Measurements from ENCODE around the gene ACADS. TPM values are rescaled to one million over a fixed set of nuclear protein-coding genes. Genes with fewer than 3 reads are reported as not detected.

The ACADS gene
- total RNA-seq, 1 donor from 2014 or later, result 20.9 TPM

DNA sequence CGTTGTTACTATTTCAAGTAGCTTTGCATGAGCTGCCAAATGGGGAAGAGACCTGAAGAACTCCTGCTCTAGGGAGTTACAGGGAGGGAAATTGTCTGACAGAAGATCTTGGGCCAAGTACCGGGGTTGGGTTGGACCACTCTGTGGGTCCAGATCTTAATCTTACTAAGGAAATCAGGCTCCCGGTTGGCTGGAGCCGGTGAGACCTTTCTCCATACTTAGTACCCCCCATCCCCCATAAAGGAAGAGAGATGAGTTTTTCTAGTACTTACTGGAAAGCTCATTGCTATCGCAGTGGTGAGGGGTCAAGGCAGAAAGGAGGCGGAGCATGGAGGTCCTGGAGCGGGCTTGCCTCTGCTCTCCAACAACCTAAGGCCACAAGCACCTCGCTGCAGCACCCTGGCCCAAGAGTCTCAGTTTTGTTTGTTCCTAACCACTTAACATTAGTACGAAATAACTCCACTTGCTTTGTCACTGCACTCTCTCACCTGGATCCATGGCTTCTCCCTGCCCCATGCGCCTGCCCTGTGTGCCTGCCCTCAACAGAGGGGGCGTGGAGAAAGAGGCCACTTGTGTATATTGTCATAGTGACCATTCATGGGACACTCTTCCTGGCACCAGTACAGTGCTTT lies 22.2 kb upstream of the ACADS start:
- H3K36me3 ChIP-seq, result peaks cover 29% of the 10 kb centered on the region
- DNase-seq (peak; percentile 80), ATAC-seq (peak; percentile 91)
- H3K9me3 ChIP-seq, result no peaks in the 10 kb centered on the region
- peak overlapping the region; percentile 48 for H3K27ac ChIP-seq
- no peaks in the 10 kb centered on the region for H3K27me3 ChIP-seq
- intact Hi-C loops (cut with DNase I), result no loop called here
- H3K4me1 ChIP-seq, result peaks cover 15% of the 10 kb centered on the region
- TF ChIP-seq, protein P1, sequence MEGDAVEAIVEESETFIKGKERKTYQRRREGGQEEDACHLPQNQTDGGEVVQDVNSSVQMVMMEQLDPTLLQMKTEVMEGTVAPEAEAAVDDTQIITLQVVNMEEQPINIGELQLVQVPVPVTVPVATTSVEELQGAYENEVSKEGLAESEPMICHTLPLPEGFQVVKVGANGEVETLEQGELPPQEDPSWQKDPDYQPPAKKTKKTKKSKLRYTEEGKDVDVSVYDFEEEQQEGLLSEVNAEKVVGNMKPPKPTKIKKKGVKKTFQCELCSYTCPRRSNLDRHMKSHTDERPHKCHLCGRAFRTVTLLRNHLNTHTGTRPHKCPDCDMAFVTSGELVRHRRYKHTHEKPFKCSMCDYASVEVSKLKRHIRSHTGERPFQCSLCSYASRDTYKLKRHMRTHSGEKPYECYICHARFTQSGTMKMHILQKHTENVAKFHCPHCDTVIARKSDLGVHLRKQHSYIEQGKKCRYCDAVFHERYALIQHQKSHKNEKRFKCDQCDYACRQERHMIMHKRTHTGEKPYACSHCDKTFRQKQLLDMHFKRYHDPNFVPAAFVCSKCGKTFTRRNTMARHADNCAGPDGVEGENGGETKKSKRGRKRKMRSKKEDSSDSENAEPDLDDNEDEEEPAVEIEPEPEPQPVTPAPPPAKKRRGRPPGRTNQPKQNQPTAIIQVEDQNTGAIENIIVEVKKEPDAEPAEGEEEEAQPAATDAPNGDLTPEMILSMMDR (IDR thresholded peaks at IDR 0.05), result no peak
- H3K4me3 ChIP-seq, result no peak overlapping the region

GRCh38 chr12:120705618-120706017 lies 20.0 kb upstream of the ACADS start:
- no peak overlapping the region for H3K4me3 ChIP-seq
- DNase-seq, result peak; percentile 74
- H3K4me1 ChIP-seq, result peaks cover 15% of the 10 kb centered on the region
- no peaks in the 10 kb centered on the region for H3K9me3 ChIP-seq
- intact Hi-C loops (cut with DNase I), result no loop called here
- H3K36me3 ChIP-seq, result peaks cover 10% of the 10 kb centered on the region
- ATAC-seq, result peak; percentile 25
- H3K27ac ChIP-seq, result no peak overlapping the region
- TF ChIP-seq, protein P1 (IDR thresholded peaks at IDR 0.05), result no peak
- H3K27me3 ChIP-seq, result no peaks in the 10 kb centered on the region

- Histone ChIP-seq H3K9me3 (no peaks in the 10 kb centered on the region), H3K36me3 (peaks cover 6% of the 10 kb centered on the region), H3K4me3 (no peak overlapping the region), H3K4me1 (peaks cover 15% of the 10 kb centered on the region), H3K27me3 (no peaks in the 10 kb centered on the region), H3K27ac (no peak overlapping the region)
- intact Hi-C loops (cut with DNase I), result no loop called here
- no peak for DNase-seq
- no peak for ATAC-seq
- TF ChIP-seq, protein P1 (IDR thresholded peaks at IDR 0.05), result no peak
These were observed 19.6 kb upstream of the ACADS start for GRCh38 chr12:120706029-120706428.

DNA sequence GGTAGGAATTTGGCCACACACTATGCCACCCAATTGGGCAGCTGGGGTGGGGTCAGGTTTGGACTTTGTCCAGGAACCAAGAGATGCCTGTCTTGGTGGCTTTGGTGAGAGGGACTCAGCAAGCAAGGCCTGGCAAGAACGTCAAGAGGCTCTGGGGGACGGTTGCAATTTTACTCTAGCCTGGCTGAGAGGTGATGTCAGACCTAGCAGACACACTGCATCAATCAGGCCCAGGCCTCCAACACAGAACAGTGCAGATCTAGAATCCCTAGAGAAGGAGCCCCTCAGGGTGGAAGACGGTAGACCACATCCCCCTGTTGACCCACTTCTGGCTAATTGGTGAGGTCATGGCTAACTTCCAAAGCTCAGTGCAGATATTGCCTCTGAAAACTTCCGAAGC lies 17.0 kb upstream of the ACADS start:
- intact Hi-C loops (cut with DNase I), result no loop called here
- no peaks in the 10 kb centered on the region for H3K9me3 ChIP-seq
- no peaks in the 10 kb centered on the region for H3K27me3 ChIP-seq
- TF ChIP-seq, protein P1 (IDR thresholded peaks at IDR 0.05), result no peak
- H3K27ac ChIP-seq, result no peak overlapping the region
- peaks cover 12% of the 10 kb centered on the region for H3K4me1 ChIP-seq
- DNase-seq, result no peak
- ATAC-seq, result no peak
- H3K36me3 ChIP-seq, result peaks cover 5% of the 10 kb centered on the region
- no peak overlapping the region for H3K4me3 ChIP-seq

DNA sequence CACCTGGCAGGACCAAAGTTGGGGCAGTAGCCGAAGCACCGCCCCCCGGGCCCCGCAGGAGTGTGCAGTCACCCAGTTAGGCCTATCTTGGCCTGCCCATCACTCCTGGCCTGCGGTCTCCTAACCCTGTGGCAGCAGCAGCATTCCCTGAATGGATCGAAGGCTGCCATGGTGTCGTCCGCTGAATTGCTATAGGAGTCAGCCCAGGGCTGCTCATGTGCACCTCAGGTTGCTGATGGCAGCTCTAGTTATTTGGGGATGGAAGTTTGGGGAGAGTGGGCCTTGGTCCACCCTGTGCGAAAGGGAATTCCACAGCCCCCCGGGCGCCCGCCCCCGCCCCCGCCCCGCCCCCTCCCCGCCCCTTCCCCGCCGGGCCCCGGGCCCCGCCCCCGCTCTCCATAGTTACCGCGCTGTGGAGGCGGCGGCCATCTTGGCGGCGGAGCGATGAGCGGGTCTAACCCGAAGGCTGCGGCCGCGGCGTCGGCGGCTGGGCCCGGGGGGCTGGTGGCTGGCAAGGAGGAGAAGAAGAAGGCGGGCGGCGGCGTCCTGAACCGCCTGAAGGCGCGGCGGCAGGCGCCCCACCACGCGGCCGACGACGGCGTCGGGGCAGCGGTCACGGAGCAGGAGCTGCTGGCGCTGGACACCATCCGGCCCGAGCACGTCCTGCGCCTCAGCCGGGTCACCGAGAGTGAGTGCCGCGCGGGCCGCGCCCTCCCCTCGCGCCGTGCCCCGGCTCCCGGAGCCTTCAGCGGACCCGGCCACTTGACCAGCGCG lies 15.4 kb upstream of the ACADS start, which contains the start of gene UNC119B:
TSS of gene UNC119B (plus strand) at position 428 of the 774 bp plus-strand sequence. CDS start at position 445, 17 bp downstream.
- intact Hi-C loops (cut with DNase I), result loop anchor here (5.0 kb wide), 1 partner anchor 63 kb away; no protein-coding TSS in a partner anchor
- peak; percentile 92 for ATAC-seq
- TF ChIP-seq, protein P1 (IDR thresholded peaks at IDR 0.05), result no peak
- H3K27me3 ChIP-seq, result no peaks in the 10 kb centered on the region
- peaks cover 17% of the 10 kb centered on the region for H3K36me3 ChIP-seq
- peak within 1 kb of the TSS; percentile 90 for H3K4me3 ChIP-seq
- H3K4me1 ChIP-seq, result peaks cover 16% of the 10 kb centered on the region
- DNase-seq, result peak; percentile 89
- peak within 1 kb of the TSS; percentile 84 for H3K27ac ChIP-seq
- H3K9me3 ChIP-seq, result no peaks in the 10 kb centered on the region
